ENCODE measurements around the gene LMTK3.

DNA sequence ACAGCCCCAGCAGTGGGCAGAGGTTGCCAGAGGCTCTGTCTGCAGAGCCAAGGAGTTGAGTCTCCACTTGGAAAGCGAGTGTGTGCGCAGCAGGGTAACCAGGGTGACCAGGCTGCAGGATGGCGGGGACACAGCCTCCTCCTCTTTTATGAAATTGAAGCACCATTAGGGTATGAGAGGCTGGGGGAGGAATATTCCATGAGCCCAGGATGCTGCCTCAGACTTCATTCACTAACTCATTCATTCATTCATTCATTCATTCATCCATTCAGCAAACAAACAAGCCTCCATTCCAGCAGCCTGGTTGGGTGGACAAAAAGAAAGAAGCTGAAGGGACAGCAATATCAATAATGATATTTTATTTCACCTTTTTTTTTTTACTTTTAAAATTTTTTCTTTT, 6.6 kb upstream of the LMTK3 start:
- TF ChIP-seq TOX (CRISPR knock-in tag; IDR thresholded peaks at IDR 0.05; ENCODE audit: borderline replicate concordance) (no peak), RARB (CRISPR knock-in tag; IDR thresholded peaks at IDR 0.05) (no peak), ZC3H10 (CRISPR knock-in tag; IDR thresholded peaks at IDR 0.05) (no peak), ZFP30 (CRISPR knock-in tag; IDR thresholded peaks at IDR 0.05) (no peak), ARNTL (CRISPR knock-in tag; IDR thresholded peaks at IDR 0.05; ENCODE audit: borderline replicate concordance, low read depth) (no peak), ZNF565 (CRISPR knock-in tag; conservative IDR thresholded peaks at IDR 0.05; ENCODE audit: low read depth) (no peak), BACH2 (CRISPR knock-in tag; IDR thresholded peaks at IDR 0.05; ENCODE audit: borderline replicate concordance) (no peak), TCF4 (CRISPR knock-in tag; IDR thresholded peaks at IDR 0.05; ENCODE audit: borderline replicate concordance) (no peak), ESRRG (CRISPR knock-in tag; IDR thresholded peaks at IDR 0.05) (no peak)
- TF ChIP-seq, protein P1, sequence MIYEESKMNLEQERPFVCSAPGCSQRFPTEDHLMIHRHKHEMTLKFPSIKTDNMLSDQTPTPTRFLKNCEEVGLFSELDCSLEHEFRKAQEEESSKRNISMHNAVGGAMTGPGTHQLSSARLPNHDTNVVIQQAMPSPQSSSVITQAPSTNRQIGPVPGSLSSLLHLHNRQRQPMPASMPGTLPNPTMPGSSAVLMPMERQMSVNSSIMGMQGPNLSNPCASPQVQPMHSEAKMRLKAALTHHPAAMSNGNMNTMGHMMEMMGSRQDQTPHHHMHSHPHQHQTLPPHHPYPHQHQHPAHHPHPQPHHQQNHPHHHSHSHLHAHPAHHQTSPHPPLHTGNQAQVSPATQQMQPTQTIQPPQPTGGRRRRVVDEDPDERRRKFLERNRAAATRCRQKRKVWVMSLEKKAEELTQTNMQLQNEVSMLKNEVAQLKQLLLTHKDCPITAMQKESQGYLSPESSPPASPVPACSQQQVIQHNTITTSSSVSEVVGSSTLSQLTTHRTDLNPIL (CRISPR knock-in tag; IDR thresholded peaks at IDR 0.05; ENCODE audit: low read depth), result no peak
- TF ChIP-seq, protein P2, sequence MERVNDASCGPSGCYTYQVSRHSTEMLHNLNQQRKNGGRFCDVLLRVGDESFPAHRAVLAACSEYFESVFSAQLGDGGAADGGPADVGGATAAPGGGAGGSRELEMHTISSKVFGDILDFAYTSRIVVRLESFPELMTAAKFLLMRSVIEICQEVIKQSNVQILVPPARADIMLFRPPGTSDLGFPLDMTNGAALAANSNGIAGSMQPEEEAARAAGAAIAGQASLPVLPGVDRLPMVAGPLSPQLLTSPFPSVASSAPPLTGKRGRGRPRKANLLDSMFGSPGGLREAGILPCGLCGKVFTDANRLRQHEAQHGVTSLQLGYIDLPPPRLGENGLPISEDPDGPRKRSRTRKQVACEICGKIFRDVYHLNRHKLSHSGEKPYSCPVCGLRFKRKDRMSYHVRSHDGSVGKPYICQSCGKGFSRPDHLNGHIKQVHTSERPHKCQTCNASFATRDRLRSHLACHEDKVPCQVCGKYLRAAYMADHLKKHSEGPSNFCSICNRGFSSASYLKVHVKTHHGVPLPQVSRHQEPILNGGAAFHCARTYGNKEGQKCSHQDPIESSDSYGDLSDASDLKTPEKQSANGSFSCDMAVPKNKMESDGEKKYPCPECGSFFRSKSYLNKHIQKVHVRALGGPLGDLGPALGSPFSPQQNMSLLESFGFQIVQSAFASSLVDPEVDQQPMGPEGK (CRISPR knock-in tag; IDR thresholded peaks at IDR 0.05; ENCODE audit: borderline replicate concordance), result no peak
- TF ChIP-seq, protein P3, sequence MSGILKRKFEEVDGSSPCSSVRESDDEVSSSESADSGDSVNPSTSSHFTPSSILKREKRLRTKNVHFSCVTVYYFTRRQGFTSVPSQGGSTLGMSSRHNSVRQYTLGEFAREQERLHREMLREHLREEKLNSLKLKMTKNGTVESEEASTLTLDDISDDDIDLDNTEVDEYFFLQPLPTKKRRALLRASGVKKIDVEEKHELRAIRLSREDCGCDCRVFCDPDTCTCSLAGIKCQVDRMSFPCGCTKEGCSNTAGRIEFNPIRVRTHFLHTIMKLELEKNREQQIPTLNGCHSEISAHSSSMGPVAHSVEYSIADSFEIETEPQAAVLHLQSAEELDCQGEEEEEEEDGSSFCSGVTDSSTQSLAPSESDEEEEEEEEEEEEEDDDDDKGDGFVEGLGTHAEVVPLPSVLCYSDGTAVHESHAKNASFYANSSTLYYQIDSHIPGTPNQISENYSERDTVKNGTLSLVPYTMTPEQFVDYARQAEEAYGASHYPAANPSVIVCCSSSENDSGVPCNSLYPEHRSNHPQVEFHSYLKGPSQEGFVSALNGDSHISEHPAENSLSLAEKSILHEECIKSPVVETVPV (CRISPR knock-in tag; IDR thresholded peaks at IDR 0.05), result no peak
- TF ChIP-seq, protein P4, sequence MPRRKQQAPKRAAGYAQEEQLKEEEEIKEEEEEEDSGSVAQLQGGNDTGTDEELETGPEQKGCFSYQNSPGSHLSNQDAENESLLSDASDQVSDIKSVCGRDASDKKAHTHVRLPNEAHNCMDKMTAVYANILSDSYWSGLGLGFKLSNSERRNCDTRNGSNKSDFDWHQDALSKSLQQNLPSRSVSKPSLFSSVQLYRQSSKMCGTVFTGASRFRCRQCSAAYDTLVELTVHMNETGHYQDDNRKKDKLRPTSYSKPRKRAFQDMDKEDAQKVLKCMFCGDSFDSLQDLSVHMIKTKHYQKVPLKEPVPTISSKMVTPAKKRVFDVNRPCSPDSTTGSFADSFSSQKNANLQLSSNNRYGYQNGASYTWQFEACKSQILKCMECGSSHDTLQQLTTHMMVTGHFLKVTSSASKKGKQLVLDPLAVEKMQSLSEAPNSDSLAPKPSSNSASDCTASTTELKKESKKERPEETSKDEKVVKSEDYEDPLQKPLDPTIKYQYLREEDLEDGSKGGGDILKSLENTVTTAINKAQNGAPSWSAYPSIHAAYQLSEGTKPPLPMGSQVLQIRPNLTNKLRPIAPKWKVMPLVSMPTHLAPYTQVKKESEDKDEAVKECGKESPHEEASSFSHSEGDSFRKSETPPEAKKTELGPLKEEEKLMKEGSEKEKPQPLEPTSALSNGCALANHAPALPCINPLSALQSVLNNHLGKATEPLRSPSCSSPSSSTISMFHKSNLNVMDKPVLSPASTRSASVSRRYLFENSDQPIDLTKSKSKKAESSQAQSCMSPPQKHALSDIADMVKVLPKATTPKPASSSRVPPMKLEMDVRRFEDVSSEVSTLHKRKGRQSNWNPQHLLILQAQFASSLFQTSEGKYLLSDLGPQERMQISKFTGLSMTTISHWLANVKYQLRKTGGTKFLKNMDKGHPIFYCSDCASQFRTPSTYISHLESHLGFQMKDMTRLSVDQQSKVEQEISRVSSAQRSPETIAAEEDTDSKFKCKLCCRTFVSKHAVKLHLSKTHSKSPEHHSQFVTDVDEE (CRISPR knock-in tag; IDR thresholded peaks at IDR 0.05), result no peak

Measured in SK-N-SH treated with all-trans-retinoic acid at 6 μM for 48 hours (cell line).